AG20443 (cell line): Measurements from ENCODE around the gene MAN2A2.
A peak's percentile ranks its signal among the peaks of the same experiment; 100 is the strongest.
"Not testable (repeated sequence)": the region's sequence is repeated elsewhere in the genome, so short reads cannot be mapped to it uniquely, and the experiment has no call there.

Experiments used
- DNase-seq: peaks from one replicate; pipeline ENCODE4 v3.0.0; 2012; ENCODE audit warnings: low spot score, mixed read lengths

The MAN2A2 gene

DNA sequence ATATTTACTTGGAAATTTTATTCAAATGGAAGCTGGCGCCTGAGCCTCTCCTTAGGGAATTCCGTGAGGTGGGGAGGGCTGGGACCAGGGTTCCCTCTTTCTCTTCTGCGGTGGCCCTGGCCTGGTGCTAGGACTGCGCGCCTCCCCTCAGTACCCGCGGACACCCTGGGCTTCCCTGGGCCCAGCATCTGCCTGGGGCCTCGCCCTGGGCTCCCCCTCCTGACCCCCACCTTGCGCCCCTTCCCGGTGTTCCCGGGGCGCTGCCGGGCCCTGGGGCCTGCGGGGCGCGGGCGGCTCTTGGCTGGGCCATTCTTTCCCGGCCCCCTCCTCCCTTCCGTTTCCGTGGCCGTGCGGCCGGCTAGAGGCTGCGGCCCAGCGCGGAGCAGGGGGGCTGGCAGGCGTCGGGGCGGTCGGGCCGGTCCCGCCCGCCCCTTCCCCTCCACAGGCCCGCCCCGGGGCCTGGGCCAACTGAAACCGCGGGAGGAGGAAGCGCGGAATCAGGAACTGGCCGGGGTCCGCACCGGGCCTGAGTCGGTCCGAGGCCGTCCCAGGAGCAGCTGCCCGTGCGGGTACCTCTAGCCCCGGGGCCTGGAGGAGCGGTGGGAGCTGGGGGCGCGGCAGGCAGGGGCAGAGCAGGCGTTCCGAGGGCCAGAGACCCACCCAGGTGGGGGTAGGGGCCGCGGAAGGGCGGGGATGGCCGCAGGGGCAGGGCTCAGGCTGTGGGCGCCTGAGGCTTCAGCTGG, 19.0 kb upstream of the MAN2A2 start, which contains the start of gene FES:
FES (plus strand) TSS at position 529 of the 743 bp plus-strand sequence. CDS start 542 bp downstream, outside the sequence.
- DNase-seq: peak; percentile 63

DNA sequence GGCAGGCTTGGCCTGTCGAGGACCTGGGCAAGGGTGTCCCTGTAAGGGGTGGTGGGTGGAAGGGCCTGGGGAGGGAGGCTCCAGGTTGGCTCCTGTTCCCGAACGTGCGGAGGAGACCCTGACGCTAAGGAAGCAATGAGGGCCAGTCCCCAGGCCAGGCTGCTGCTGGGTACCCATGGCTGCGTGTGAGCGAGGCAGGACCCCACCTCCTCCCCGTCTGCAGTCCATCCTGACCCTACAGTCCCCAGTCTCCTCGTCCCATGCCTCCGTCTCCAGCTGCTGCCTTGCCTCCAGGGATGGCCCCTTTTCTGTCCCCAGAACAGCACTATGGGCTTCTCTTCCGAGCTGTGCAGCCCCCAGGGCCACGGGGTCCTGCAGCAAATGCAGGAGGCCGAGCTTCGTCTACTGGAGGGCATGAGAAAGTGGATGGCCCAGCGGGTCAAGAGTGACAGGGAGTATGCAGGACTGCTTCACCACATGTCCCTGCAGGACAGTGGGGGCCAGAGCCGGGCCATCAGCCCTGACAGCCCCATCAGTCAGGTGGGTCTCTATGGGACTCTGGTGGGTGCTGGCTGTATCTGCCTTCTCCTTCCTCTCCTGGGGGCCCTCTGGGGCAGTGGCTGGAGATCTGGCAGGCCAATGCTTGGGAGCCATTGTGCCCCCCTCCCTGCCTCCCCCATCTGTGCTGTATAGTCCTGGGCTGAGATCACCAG, 18.2 kb upstream of the MAN2A2 start:
- no peak for DNase-seq

DNA sequence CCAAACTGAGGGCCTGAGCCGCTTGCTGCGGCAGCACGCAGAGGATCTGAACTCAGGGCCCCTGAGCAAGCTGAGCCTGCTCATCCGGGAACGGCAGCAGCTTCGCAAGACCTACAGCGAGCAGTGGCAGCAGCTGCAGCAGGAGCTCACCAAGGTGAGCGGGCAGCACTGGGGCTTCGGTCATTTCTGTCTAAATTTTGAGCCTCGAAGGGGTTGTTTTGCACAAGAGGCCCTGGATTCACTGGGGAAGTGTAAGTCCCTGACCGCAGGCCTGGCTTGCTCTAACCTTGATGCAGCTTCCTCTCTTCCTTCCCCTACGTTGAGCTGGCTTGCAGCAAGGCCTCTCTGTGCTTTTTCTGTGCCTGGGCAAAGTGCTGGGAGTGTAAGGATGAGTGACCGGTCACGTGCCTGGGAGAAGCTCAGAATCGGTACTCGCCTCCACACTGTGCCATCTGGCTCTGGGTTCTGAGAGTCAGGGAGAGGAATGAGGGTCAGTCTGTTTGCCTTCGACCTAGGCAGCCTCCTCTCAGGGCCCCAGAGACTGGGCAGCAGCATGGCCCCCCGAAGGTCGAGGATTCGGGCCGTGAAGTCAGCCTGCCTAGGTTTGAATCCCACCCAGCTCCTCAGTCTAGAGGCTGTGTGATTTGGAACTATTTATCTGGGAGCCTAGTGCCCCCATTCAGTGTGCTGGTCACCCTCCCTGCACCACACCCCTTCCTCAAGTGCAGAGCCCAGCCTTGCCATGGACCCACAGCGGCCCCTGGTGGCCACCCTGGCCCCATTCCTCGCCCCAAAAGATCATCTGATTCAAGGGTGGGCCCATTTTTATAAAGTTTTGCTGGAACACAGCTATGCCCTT, 17.4 kb upstream of the MAN2A2 start:
- DNase-seq: peak; percentile 77

DNA sequence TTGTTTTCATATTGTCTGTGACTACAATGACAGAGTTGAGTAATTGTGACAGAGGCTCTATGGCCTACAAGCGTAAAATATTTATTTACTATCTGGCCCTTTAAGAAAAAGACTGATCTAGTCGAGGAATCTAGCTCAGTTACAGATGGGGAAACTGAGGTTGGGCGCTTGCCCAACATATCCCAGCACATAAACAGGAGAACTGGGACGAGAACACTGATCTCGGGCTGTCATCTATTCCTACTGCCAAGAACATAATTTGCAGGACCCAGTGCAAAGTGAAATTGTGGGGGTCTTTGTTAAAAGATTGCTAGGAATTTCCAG, 16.8 kb upstream of the MAN2A2 start:
- DNase-seq: no peak

GRCh38 chr15:90887037-90887481, 16.0 kb upstream of the MAN2A2 start:
- DNase-seq: no peak

DNA sequence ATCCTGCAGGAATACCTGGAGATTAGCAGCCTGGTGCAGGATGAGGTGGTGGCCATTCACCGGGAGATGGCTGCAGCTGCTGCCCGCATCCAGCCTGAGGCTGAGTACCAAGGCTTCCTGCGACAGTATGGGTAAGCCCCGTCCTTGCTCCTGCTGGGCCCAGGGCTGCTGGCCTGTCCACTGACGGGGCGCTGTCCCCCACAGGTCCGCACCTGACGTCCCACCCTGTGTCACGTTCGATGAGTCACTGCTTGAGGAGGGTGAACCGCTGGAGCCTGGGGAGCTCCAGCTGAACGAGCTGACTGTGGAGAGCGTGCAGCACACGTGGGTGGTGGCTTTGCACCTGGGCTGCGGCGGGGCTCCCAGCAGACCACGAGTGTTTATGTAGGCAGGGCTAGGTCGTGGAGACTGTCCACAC, 13.8 kb upstream of the MAN2A2 start:
- no peak for DNase-seq

GRCh38 chr15:90889736-90890456, 13.2 kb upstream of the MAN2A2 start:
- DNase-seq: no peak

GRCh38 chr15:90890839-90891238, 12.3 kb upstream of the MAN2A2 start:
- DNase-seq: no peak

GRCh38 chr15:90891346-90891949, 11.7 kb upstream of the MAN2A2 start:
- DNase-seq: no peak

DNA sequence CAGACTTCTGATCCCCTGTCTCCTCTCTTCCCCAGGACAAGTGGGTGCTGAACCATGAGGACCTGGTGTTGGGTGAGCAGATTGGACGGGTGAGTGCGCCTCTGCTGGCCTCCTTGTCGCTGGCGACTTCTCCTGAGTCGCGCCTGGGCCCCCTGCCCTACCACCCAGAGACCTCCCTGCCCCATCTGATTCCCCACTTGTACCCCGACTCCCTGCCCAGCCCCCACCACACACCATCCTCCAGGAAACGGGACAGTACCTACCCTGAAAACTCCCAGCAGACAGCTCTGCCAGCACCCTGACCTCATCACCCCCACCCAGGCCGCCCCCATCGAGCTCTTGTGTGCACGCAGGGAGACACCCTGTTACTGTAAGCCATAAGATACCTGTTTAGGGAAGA, 11.1 kb upstream of the MAN2A2 start:
- DNase-seq: no peak

- DNase-seq: no peak
Measured at GRCh38 chr15:90892498-90893174, 10.5 kb upstream of the MAN2A2 start.

DNA sequence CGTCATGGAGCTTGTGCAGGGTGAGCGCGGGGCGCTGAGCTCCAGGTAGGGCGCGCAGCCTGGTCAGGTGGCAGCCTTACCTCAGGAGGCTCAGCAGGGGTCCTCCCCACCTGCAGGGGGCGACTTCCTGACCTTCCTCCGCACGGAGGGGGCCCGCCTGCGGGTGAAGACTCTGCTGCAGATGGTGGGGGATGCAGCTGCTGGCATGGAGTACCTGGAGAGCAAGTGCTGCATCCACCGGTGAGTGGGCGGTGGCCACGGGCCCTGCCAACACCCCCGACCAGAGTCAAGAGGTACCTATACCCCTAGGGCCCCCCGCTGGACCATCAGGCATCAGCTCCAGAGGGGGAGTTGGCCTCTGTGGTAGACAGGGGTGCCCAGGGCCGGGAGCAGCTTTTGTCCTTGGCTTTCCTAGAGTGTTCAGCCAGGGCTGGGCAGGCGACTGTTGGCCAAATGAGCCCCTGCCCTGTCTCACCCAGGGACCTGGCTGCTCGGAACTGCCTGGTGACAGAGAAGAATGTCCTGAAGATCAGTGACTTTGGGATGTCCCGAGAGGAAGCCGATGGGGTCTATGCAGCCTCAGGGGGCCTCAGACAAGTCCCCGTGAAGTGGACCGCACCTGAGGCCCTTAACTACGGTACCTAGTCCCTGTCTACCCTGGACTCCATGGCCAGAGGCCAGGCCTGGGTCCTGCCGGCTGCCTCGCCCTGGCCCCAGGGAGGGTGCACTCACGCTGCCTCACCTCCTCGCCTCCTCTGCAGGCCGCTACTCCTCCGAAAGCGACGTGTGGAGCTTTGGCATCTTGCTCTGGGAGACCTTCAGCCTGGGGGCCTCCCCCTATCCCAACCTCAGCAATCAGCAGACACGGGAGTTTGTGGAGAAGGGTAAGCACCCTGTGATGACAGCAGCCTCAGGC, 9.7 kb upstream of the MAN2A2 start:
- no peak for DNase-seq

GRCh38 chr15:90895571-90896117, 7.5 kb upstream of the MAN2A2 start:
- DNase-seq: no peak

DNA sequence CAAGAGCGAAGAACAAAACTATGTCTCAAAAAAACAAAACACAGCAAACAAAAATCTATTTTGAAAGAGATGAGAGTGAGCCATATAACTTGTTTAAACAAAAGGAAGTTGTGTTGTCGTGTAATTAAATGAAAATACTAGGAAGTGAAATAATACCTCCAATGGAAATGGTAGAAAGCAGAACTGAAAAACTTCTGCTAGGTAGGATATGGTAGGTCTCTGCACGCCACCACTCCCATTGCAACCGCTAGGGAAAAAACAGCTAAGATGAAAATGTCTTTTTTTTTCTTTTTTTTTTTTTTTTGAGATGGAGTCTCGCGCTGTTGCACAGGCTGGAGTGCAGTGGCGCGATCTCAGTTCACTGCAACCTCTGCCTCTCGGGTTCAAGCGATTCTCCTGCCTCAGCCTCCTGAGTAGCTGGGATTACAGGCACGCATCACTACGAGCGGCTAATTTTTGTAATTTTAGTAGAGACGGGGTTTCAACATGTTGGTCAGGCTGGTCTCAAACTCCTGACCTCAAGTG, 5.9 kb upstream of the MAN2A2 start:
- not testable (repeated sequence) for DNase-seq

DNA sequence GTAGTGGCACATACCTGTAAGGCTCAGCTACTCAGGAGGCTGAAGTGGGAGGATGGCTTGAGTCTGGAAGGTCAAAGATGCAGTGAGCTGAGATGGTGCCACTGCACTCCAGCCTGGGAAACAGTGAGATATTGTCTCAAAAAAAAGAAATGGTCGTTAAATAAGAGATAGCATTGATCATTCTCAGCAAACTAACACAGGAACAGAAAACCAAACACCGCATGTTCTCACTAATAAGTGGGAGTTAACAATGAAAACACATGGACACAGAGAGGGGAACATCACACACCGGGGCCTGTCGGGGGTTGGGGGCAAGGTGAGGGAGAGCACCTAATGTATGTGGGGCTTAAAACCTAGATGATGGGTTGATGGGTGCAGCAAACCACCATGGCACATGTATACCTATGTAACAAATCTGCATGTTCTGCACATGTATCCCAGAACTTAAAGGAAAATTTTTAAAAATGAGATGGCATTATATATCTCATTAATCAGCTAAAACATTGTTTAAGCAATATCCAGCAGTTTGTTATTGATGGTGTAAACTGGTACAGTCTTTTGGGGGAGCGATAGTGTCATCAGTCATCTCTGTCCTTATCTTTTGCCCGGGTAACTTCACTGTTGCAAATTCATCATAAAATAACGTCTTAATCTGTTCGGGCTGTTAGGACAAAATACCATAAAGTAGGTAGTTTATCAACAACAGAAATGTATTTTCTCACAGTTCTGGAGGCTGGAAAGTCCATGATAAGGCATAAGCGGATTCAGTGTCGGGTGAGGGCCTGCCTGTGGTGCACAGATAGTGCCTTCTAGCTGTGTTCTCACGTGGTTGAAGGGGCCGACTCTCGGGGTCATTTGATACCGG, 1.7 kb upstream of the MAN2A2 start:
- no peak for DNase-seq

- DNase-seq: peak; percentile 100
Measured at GRCh38 chr15:90902040-90902839, 862 bp upstream of the MAN2A2 start.
